Measurements from ENCODE around the gene PPM1N. TPM values are rescaled to one million over a fixed set of nuclear protein-coding genes. Genes with fewer than 3 reads are reported as not detected.

PPM1N gene
- total RNA-seq, 2 experiments from 2014 or later = 2.8 to 3.1 TPM

DNA sequence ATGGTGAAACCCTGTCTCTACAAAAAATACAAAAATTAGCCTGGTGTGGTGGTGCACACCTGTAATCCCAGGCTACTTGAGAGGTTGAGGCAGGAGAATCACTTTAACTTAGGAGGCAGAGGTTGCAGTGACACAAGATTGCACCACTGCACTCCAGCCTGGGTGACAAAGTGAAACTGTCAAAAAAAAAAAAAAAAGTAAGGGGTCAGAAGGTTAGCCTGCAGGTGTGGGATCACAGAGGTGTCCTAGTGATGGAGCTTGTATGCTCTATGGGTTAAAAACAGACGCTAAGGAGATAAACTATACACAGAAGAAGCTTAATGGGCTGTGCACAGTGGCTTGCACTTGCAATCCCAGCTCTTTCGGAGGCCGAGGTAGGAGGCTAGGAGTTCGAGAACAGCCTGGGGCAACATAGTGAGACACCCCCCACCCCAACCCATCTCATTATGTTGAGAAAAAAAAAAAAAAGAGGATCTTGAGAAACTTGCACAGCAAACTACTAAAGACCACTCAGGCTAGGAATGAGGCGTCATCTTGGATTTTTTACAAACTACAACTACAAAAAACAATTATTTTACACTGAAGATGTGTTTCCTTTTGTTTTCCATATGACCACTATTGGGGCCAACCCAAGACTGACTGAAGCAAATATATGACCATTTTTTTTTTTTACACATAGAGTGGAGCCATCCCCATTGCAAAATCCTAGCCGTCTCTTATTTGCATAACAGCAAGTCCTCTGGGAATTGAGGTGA, 22.5 kb upstream of the PPM1N start:
- no peak for DNase-seq
- POLR2A ChIA-PET = interaction anchor here (0.7 kb wide), 1 partner anchor 50 kb away, joined by 3 read pairs; no protein-coding TSS in a partner anchor
- peaks cover 16% of the 10 kb centered on the region for H3K27me3 Mint-ChIP-seq
- CTCF ChIA-PET = interaction anchor here (0.5 to 6.6 kb wide), 5 partner anchors 9 to 136 kb away, joined by 3 to 158 read pairs (median 4); no protein-coding TSS in a partner anchor
- intact Hi-C loops (cut with DNase I, micrococcal nuclease) = no loop called here
- H3K4me3 Mint-ChIP-seq = no peak overlapping the region
- peaks cover 35% of the 10 kb centered on the region for H3K4me1 Mint-ChIP-seq
- H3K9me3 Mint-ChIP-seq (ENCODE audit: low read depth) = no peaks in the 10 kb centered on the region
- no peak overlapping the region for H3K27ac Mint-ChIP-seq
- H3K36me3 Mint-ChIP-seq (ENCODE audit: low read depth) = peaks cover 22% of the 10 kb centered on the region
- ATAC-seq = no peak

DNA sequence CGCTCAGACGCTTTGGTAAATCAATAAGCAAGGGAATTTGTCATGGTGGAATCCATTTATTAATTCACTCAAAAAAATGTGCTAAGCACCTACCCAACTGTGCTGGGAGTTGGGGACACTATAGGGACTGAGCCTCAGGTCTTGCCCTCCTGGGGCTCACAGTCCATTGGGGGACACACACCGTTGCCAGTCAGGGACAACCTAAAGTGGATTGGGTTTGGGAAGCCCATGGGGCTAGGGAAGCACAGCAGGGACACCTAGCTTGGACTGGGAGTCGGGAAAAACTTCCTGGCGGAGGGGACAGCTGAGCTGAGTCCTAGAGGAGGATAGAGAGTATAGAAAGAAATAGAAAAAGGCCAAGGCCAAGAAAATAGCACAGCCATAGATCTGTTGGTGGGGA, 21.9 kb upstream of the PPM1N start:
- DNase-seq = no peak
- H3K4me1 Mint-ChIP-seq = peaks cover 33% of the 10 kb centered on the region
- CTCF ChIA-PET = interaction anchor here (0.6 to 6.6 kb wide), 3 partner anchors 9 to 69 kb away, joined by 3 to 158 read pairs (median 9); no protein-coding TSS in a partner anchor
- ATAC-seq = no peak
- H3K27me3 Mint-ChIP-seq = peaks cover 16% of the 10 kb centered on the region
- intact Hi-C loops (cut with DNase I, micrococcal nuclease) = no loop called here
- H3K27ac Mint-ChIP-seq = no peak overlapping the region
- POLR2A ChIA-PET = interaction anchor here (0.6 kb wide), 2 partner anchors 9 to 75 kb away, joined by 3 read pairs; no protein-coding TSS in a partner anchor
- no peaks in the 10 kb centered on the region for H3K9me3 Mint-ChIP-seq (ENCODE audit: low read depth)
- H3K4me3 Mint-ChIP-seq = no peak overlapping the region
- H3K36me3 Mint-ChIP-seq (ENCODE audit: low read depth) = peaks cover 17% of the 10 kb centered on the region

DNA sequence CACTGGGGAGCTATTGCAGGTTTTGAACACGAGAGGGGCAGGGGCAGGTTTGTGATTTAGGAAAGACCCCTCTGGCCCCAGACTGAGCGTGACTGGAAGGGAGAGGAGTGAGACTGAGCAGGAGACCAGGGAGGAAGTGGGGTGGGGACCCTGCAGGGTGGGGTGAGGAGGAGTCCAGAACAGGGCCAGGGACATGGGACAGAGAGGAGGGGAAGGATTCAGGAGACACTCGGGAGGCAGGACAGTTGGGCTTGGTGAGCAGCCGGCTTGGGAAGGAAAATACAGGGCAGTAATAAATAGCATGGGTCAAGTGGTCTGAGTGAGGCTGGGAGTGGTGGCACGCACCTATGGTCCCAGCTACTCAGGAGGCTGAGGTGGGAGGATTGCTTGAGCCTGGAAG, 21.1 kb upstream of the PPM1N start:
- DNase-seq (no peak), ATAC-seq (no peak)
- Mint-ChIP-seq H3K4me3 (no peak overlapping the region), H3K4me1 (peaks cover 28% of the 10 kb centered on the region), H3K27me3 (peaks cover 9% of the 10 kb centered on the region), H3K36me3 (ENCODE audit: low read depth) (peaks cover 8% of the 10 kb centered on the region), H3K27ac (no peak overlapping the region), H3K9me3 (ENCODE audit: low read depth) (no peaks in the 10 kb centered on the region)
- POLR2A ChIA-PET = interaction anchor here (0.6 to 0.7 kb wide), 2 partner anchors 10 kb away, joined by 4 read pairs; partner anchors contain the start of gene FOSB
- intact Hi-C loops (cut with DNase I, micrococcal nuclease) = no loop called here
- CTCF ChIA-PET = interaction anchor here (1.6 to 6.6 kb wide), 2 partner anchors 8 to 39 kb away, joined by 9 to 158 read pairs; no protein-coding TSS in a partner anchor

DNA sequence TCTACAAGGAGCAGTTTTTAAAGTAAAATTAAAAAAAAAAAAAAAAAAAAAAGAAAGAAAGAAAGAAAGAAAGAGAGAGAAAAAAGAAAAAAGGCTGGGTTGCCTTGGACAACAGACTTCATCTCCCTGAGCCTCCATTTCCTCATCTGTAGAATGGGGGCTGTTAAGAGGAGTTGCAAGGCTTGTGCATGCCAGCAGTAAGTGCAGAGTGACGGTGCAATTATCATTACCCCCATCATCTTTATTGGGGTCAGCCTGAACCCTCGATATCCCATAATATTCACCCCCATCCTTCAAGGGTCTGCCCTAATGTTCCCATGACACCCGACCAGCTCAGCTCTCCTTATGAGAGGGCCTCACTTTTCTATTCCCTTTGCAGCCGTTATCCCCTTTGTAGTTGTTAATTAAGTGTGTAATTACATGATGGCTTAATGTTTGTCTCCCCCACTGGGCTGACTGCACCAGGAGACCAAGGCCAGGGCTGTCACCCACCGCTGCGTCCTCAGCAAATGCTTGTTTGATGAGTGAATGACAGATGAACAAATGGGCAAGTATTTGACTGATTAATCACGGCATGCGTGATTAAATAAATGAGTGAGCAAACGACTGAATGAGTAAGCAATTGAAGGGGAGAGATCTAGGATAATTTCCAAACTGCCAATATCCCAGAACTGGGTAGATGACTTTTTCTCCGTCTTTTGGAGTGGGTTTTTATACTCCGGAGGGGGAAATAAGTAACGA, 20.4 kb upstream of the PPM1N start:
- H3K9me3 Mint-ChIP-seq (ENCODE audit: low read depth) = no peaks in the 10 kb centered on the region
- peak; percentile 20 for ATAC-seq
- H3K27me3 Mint-ChIP-seq = peaks cover 6% of the 10 kb centered on the region
- peak overlapping the region; percentile 60 for H3K4me3 Mint-ChIP-seq
- H3K4me1 Mint-ChIP-seq = peaks cover 24% of the 10 kb centered on the region
- peak; percentile 62 for DNase-seq
- H3K36me3 Mint-ChIP-seq (ENCODE audit: low read depth) = peaks cover 2% of the 10 kb centered on the region
- peak overlapping the region; percentile 73 for H3K27ac Mint-ChIP-seq
- intact Hi-C loops (cut with DNase I, micrococcal nuclease) = loop anchor here (1.0 kb wide), 5 partner anchors 9 to 74 kb away; partner anchors contain the start of gene POLR1G (in 1 of the 2)
- ChIA-PET CTCF (interaction anchor here (0.7 to 6.6 kb wide), 24 partner anchors 10 to 256 kb away, joined by 3 to 158 read pairs (median 5); partner anchors contain the start of genes FOSB, PPM1N, PPP1R13L and QPCTL), POLR2A (interaction anchor here (0.6 to 1.5 kb wide), 6 partner anchors 9 to 54 kb away, joined by 3 to 26 read pairs (median 4); partner anchors contain the start of gene FOSB)

DNA sequence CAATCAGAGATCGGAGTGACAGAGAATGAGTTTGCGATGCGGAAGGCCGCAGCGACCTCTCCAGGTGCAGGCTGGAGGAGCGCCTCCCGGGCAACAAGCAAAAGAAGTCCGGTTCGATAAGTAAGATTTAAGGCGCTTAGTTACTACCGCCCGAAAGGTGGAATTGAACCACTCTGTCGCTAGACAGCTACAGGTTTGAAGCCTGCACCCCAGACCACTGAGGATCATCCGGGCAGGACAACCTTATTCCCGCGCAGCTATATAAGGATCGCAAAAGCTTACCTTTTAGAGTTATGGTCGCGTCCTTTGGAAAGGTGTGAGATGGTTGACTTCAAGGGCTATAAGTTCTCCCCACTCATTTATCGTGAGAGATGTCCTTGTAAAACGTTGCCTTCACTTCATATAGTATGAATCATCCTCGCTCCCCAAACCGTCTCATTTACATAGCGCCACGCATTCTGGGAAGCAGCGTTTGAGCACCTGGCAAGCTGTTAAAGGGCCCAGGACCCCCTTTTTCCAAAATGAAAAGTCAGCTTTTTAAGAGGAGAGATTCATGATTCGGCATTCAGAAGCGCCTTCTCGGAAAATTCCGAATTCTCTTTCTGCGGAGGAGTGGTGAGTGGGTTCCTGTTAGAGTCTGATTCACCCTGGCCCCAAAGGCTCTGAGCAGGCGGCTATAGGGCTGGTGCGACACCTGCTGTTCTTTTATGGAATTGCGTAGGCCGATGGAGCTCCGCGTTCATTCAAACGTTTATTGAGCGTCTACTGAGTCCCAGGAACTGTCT, 19.6 kb upstream of the PPM1N start:
- ChIA-PET CTCF (interaction anchor here (0.7 to 6.6 kb wide), 39 partner anchors 8 to 446 kb away, joined by 3 to 158 read pairs (median 4); partner anchors contain the start of genes ERCC1, FOSB, PPM1N and PPP1R13L), POLR2A (interaction anchor here (0.6 to 1.5 kb wide), 7 partner anchors 10 to 73 kb away, joined by 3 to 26 read pairs (median 3); partner anchors contain the start of gene FOSB)
- no peaks in the 10 kb centered on the region for H3K9me3 Mint-ChIP-seq (ENCODE audit: low read depth)
- DNase-seq = peak; percentile 95
- H3K36me3 Mint-ChIP-seq (ENCODE audit: low read depth) = no peaks in the 10 kb centered on the region
- H3K27me3 Mint-ChIP-seq = peaks cover 4% of the 10 kb centered on the region
- peak overlapping the region; percentile 73 for H3K27ac Mint-ChIP-seq
- intact Hi-C loops (cut with DNase I, micrococcal nuclease) = loop anchor here (1.0 kb wide), 7 partner anchors 9 to 74 kb away; partner anchors contain the start of gene POLR1G (in 1 of the 2)
- peak; percentile 86 for ATAC-seq
- peaks cover 24% of the 10 kb centered on the region for H3K4me1 Mint-ChIP-seq
- H3K4me3 Mint-ChIP-seq = peak overlapping the region; percentile 60

DNA sequence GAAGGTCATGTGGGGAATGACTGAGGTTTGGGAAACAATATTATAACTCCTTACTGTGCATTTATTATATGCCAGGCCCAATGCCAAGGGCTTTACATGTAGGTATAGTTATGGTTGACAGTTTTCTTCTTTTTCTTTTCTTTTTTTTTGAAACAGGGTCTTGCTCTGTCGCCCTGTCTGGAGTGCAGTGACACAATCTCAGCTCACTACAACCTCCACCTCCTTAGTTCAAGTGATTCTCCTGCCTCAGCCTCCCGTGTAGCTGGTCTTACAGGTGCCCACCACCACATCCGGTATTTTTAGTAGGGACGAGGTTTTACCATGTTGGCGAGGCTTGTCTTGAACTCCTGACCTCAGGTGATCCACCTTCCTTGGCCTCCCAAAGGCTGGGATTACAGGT, 15.2 kb upstream of the PPM1N start:
- CTCF ChIA-PET = no interaction called here
- DNase-seq (no peak), ATAC-seq (no peak)
- no peak overlapping the region for H3K4me3 Mint-ChIP-seq
- POLR2A ChIA-PET = no interaction called here
- H3K36me3 Mint-ChIP-seq (ENCODE audit: low read depth) = no peaks in the 10 kb centered on the region
- no peak overlapping the region for H3K27ac Mint-ChIP-seq
- H3K4me1 Mint-ChIP-seq = peaks cover 24% of the 10 kb centered on the region
- H3K9me3 Mint-ChIP-seq (ENCODE audit: low read depth) = no peaks in the 10 kb centered on the region
- intact Hi-C loops (cut with DNase I, micrococcal nuclease) = no loop called here
- peaks cover 2% of the 10 kb centered on the region for H3K27me3 Mint-ChIP-seq

DNA sequence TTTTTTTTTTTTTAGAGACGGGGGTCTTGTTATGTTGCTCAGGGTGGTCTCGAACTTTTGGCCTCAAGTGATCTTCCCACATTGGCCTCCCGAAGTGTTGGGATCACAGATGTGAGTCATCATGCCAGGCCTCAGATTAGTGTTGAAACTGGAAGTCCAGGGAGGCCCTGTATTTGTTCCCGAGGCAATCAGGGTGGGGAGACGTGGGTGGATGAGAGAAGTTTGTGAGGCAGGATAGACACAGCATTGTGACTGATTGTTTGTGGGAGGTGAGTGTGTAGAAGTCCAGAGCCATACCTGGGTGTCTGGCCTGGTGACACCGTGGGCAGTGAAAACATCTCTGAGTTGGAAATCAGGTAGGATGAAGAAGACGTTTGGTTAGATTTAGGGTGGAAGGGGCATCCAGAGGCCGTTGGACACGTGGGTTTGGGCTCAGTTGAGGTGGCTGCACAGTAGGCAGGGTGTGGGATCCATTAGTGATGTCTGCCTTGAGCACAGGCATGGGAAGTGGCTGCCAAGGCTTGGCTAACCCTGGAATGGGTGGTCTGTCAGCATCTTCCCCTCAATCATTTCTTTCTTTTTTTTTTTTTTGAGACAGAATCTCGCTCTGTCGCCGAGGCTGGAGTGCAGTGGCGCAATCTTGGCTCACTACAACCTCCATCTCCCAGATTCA, 13.8 kb upstream of the PPM1N start:
- CTCF ChIA-PET = interaction anchor here (0.5 to 2.9 kb wide), 37 partner anchors 8 to 306 kb away, joined by 3 to 52 read pairs (median 6); partner anchors contain the start of genes BLOC1S3, ERCC1, FOSB and PPM1N
- Mint-ChIP-seq H3K9me3 (ENCODE audit: low read depth) (no peaks in the 10 kb centered on the region), H3K36me3 (ENCODE audit: low read depth) (no peaks in the 10 kb centered on the region), H3K27me3 (peaks cover 2% of the 10 kb centered on the region), H3K4me3 (no peak overlapping the region), H3K4me1 (peaks cover 16% of the 10 kb centered on the region), H3K27ac (no peak overlapping the region)
- DNase-seq = no peak
- intact Hi-C loops (cut with DNase I, micrococcal nuclease) = no loop called here
- POLR2A ChIA-PET = interaction anchor here (0.6 to 1.6 kb wide), 3 partner anchors 15 to 114 kb away, joined by 3 to 6 read pairs (median 4); no protein-coding TSS in a partner anchor
- ATAC-seq = no peak

DNA sequence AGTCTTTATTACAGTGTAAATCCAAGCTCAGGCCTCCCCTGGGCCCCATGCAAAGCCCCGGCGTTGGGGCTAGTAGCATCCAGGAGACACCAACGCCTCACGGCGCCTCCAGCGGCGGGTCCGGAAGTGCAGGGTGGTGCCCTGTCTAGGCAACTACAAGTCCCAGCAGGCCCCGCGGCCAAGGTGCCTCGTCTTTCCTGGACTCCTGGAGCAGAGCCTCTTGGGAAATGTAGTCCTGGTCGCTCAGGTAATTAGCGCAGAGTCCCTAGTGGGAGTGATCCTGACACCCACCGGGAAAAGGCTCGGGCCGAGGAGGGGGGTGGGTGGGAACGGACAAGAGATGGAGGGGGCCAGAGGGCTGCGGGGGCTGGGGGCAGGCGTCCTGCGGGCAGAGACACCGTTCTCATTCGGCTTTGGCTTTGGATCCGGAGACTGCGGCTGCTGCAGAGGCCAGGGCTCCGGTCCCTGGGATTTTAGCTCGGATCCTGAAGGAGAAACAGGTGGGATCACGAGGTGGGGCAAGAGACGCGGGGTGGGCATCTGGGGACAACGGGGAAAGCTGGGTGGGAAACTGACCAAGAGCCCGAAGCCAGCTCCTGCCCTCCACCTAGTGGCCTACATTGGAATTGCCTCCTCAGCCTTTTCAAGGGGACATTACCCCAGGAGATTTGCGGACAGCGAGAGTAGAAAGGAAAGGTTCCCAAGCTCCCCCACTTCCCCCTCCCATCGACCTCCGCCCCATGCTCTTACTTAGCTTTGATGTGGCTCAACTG, 12.8 kb upstream of the PPM1N start:
- Mint-ChIP-seq H3K4me3 (peak overlapping the region; percentile 83), H3K4me1 (peaks cover 13% of the 10 kb centered on the region), H3K36me3 (ENCODE audit: low read depth) (no peaks in the 10 kb centered on the region), H3K27me3 (peaks cover 2% of the 10 kb centered on the region), H3K27ac (peak overlapping the region; percentile 91), H3K9me3 (ENCODE audit: low read depth) (no peaks in the 10 kb centered on the region)
- POLR2A ChIA-PET = interaction anchor here (0.6 to 1.6 kb wide), 5 partner anchors 10 to 86 kb away, joined by 3 to 6 read pairs (median 3); partner anchors contain the start of gene FOSB
- CTCF ChIA-PET = interaction anchor here (0.6 to 2.9 kb wide), 52 partner anchors 9 to 307 kb away, joined by 3 to 52 read pairs (median 4); partner anchors contain the start of genes BLOC1S3, ERCC1, FOSB and PPM1N
- intact Hi-C loops (cut with DNase I, micrococcal nuclease) = loop anchor here (1.0 kb wide), 7 partner anchors 21 to 232 kb away; partner anchors contain the start of genes OPA3 (in 1 of the 2) and PPP1R13L (in 1 of the 2)
- ATAC-seq (peak; percentile 99), DNase-seq (peak; percentile 100)

DNA sequence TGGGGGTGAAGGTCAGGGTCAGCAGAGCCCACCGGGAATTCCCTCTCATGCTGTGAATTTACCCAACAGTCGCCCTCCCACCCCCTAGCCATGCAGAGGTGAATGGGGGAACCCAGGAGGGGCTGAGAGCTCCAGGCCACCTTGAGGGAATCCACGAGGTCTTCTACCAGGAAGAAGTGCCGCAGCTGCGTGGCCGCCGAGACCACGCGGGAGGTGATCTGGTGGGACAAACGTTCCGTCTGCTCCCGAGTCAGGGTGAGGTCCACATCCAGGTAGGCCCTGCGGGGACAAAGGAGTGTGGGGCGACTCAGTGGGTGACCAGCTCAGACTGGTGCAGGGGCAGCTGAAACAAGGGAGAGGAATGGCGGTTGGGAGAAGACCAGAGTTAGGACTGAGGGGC, 9.5 kb upstream of the PPM1N start:
- Mint-ChIP-seq H3K9me3 (ENCODE audit: low read depth) (no peaks in the 10 kb centered on the region), H3K27me3 (peaks cover 12% of the 10 kb centered on the region), H3K36me3 (ENCODE audit: low read depth) (no peaks in the 10 kb centered on the region), H3K27ac (no peak overlapping the region), H3K4me3 (no peak overlapping the region), H3K4me1 (peaks cover 22% of the 10 kb centered on the region)
- DNase-seq = no peak
- POLR2A ChIA-PET = no interaction called here
- no peak for ATAC-seq
- CTCF ChIA-PET = interaction anchor here (0.7 to 1.8 kb wide), 5 partner anchors 10 to 115 kb away, joined by 3 to 6 read pairs (median 3); no protein-coding TSS in a partner anchor
- intact Hi-C loops (cut with DNase I, micrococcal nuclease) = no loop called here
